Nephron (organoid): Measurements from ENCODE around the gene DDX25.

ENCODE experiments used
- H3K27ac Mint-ChIP-seq, 3 experiments: 2 replicates each; pipeline ENCODE4 v1.8.0; 2020; ENCODE audit warnings: mixed read lengths in 3 of 3, mild to moderate bottlenecking in 2 of 3, moderate library complexity in 1 of 3
- H3K27me3 Mint-ChIP-seq: 2 replicates; pipeline ENCODE4 v1.8.0; 2021; ENCODE audit warnings: low read depth, mild to moderate bottlenecking, moderate library complexity, mixed read lengths
- H3K36me3 Mint-ChIP-seq: 2 replicates; pipeline ENCODE4 v1.8.0; 2020; ENCODE audit warnings: low read depth, mixed read lengths
- H3K4me1 Mint-ChIP-seq: 2 replicates; pipeline ENCODE4 v1.8.0; 2020; ENCODE audit warnings: mixed read lengths
- H3K4me3 Mint-ChIP-seq, 3 experiments: 2 replicates each; pipeline ENCODE4 v1.8.0; 2020; ENCODE audit warnings: mild to moderate bottlenecking in 3 of 3, mixed read lengths in 3 of 3, moderate library complexity in 2 of 3
- H3K9me3 Mint-ChIP-seq: 2 replicates; pipeline ENCODE4 v1.8.0; 2020; ENCODE audit warnings: mixed read lengths
- CTCF ChIP-seq, 3 experiments: fragments of 200-600 bp; sonication (generic); IDR thresholded peaks; one replicate each; pipeline ENCODE4 v1.5.0; 2021; ENCODE audit warnings: antibody characterized with exemption in 3 of 3; ENCODE audit not compliant: unreplicated experiment in 3 of 3

DDX25 gene

DNA sequence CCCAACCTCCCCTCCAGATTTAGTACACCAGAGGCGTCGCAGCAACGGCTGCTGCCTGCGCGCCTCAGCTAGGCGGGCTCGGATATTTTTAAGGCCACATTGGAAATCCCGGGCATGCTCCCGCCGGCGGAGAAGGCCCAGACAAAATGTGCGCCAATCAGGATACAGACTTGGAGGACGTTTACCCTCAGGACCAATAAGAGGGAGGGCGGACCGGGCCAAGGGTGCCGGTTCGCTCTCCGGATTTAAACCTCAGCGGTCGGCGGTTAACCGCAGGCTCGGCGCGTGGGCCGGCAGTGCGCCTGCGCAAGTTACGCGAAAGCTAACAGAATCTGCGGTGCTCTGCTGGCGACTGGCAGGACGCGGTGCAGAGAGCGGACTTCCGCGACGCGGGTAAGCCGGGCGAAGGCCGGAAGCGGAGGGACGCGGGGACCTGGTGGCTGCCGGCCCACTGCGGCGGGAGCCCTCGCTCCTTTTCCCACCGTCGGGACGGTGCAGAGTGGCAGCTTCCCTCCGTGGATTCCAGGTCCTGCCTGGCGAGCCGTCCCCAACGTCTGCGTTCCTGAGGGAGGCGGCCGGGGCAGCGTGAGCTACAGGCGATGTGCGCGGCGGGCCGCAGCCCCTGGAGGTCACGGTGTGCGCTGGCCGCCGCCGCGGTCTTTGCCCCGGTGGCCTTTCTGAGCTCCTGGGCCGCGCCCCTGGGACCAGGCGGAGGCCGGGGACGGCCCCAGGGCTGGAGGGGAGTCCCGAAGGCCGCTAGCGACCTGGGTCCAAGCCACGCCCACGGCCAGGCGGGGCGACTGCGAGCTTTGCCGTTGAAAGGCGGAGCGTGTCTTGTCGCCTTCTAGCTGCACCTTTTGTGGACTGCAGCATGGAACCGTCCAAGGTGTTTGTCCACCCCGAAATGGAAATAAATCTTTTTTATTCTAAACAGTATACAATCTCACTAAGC, 16.7 kb upstream of the DDX25 start, which contains the start of gene HYLS1:
Gene HYLS1, plus strand, starts transcription at position 296 of the 952 bp plus-strand sequence. CDS start 11,701 bp downstream, outside the sequence.
- H3K27ac Mint-ChIP-seq: peak within 1 kb of the TSS; percentile 74 to 91 (median 88)
- H3K9me3 Mint-ChIP-seq: peaks cover 3% of the 10 kb centered on the region
- H3K36me3 Mint-ChIP-seq: no peaks in the 10 kb centered on the region
- H3K4me3 Mint-ChIP-seq: peak within 1 kb of the TSS; percentile 89 to 97 (median 94)
- no peaks in the 10 kb centered on the region for H3K27me3 Mint-ChIP-seq
- peaks cover 6% of the 10 kb centered on the region for H3K4me1 Mint-ChIP-seq
- peak in 1 of 3 experiments; percentile 17 for TF ChIP-seq CTCF (IDR thresholded peaks at IDR 0.05; ENCODE audit: unreplicated experiment in 3 of 3)

- peaks cover 3% of the 10 kb centered on the region for H3K9me3 Mint-ChIP-seq
Observed at GRCh38 chr11:125890447-125891100, 13.7 kb upstream of the DDX25 start.

DNA sequence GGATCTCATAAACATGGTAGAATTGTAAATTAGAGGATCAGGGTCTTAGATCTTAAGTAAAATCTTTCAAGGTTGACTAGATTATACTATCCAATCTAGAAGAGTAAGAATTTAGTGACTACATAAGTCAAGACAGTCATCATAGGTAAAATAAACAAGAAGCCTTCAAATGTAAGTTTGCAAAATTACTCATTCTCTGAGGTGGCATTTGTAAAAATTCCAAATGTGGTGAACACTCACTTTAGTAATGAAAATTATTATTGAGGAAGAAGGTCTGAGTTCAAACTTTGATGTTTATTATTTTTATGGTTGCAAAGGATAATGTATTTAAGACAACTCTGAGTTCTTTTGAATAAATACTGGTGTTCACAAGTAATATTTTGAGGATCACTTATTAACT, 12.2 kb upstream of the DDX25 start:
- no peaks in the 10 kb centered on the region for H3K27me3 Mint-ChIP-seq
- no peak overlapping the region for H3K27ac Mint-ChIP-seq
- no peak for TF ChIP-seq CTCF (IDR thresholded peaks at IDR 0.05; ENCODE audit: unreplicated experiment in 3 of 3)
- H3K4me1 Mint-ChIP-seq: peaks cover 6% of the 10 kb centered on the region
- no peak overlapping the region for H3K4me3 Mint-ChIP-seq
- peaks cover 25% of the 10 kb centered on the region for H3K36me3 Mint-ChIP-seq
- H3K9me3 Mint-ChIP-seq: peaks cover 3% of the 10 kb centered on the region

More at GRCh38 chr11:125890447-125891100, 13.7 kb upstream of the DDX25 start:
- H3K4me3 Mint-ChIP-seq: peak overlapping the region; percentile 67 to 77 (median 70)
- H3K4me1 Mint-ChIP-seq: peaks cover 6% of the 10 kb centered on the region
- TF ChIP-seq CTCF (IDR thresholded peaks at IDR 0.05; ENCODE audit: unreplicated experiment in 3 of 3): no peak
- H3K27ac Mint-ChIP-seq: peak overlapping the region in 1 of 3 experiments; percentile 25
- H3K27me3 Mint-ChIP-seq: no peaks in the 10 kb centered on the region
- peaks cover 20% of the 10 kb centered on the region for H3K36me3 Mint-ChIP-seq

- no peak overlapping the region for H3K27ac Mint-ChIP-seq
- no peak for TF ChIP-seq CTCF (IDR thresholded peaks at IDR 0.05; ENCODE audit: unreplicated experiment in 3 of 3)
- H3K4me1 Mint-ChIP-seq: peaks cover 6% of the 10 kb centered on the region
Observed at GRCh38 chr11:125892994-125893393, 11.3 kb upstream of the DDX25 start.

DNA sequence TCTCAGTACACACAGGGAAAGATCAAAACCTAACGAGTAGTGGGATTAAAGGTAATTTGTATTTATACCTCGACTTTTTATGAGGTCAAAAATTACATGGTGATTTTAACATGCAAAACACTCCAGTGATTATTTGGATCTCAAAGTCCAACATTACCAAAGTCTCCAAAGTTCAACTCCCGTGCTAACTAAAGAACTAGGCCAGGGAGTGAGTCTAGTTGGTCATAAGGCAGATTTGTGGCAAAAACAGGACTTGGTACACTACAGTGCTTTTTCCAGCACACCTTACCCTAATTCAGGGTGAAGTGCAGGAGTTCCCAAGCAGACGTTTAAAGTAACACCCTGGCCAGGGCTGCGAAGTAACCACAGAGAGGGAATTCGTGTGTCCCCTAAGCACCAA, 2.4 kb upstream of the DDX25 start:
- Mint-ChIP-seq H3K9me3 (no peaks in the 10 kb centered on the region), H3K4me1 (peaks cover 25% of the 10 kb centered on the region), H3K36me3 (peaks cover 15% of the 10 kb centered on the region), H3K27ac (peak overlapping the region in 1 of 3 experiments; percentile 5), H3K27me3 (peaks cover 31% of the 10 kb centered on the region), H3K4me3 (peak overlapping the region; percentile 76 to 99 (median 84))
- TF ChIP-seq CTCF (IDR thresholded peaks at IDR 0.05; ENCODE audit: unreplicated experiment in 3 of 3): no peak

More at GRCh38 chr11:125892994-125893393, 11.3 kb upstream of the DDX25 start:
- H3K4me3 Mint-ChIP-seq: no peak overlapping the region
- H3K27me3 Mint-ChIP-seq: no peaks in the 10 kb centered on the region
- H3K36me3 Mint-ChIP-seq: peaks cover 25% of the 10 kb centered on the region
- H3K9me3 Mint-ChIP-seq: no peaks in the 10 kb centered on the region
